Thyroid gland (tissue), 4 donors: ENCODE results near the gene SNX4.

ENCODE experiments used
- POLR2A ChIP-seq, 2 donors: fragments of 450-650 bp; IDR thresholded peaks; one replicate each; pipeline ENCODE4 v1.6.1; 2017; ENCODE audit warnings: antibody characterized with exemption in 2 of 2, mild to moderate bottlenecking in 2 of 2, moderate library complexity in 1 of 2
- TF ChIP-seq, protein P1 (sequence below), 6 experiments: fragments of 200-600 bp in 3 of 6; fragments of 450-650 bp in 3 of 6; sonication (generic) in 3 of 6; IDR thresholded peaks; one replicate each; pipeline ENCODE4 v1.5.1; 2016 to 2019; ENCODE audit warnings: antibody characterized with exemption in 6 of 6, mild to moderate bottlenecking in 2 of 6, inconsistent platforms in 1 of 6, moderate library complexity in 1 of 6

GRCh38 chr3:125433091-125433534 is 86.9 kb downstream of the SNX4 start:
- TF ChIP-seq, protein P1, sequence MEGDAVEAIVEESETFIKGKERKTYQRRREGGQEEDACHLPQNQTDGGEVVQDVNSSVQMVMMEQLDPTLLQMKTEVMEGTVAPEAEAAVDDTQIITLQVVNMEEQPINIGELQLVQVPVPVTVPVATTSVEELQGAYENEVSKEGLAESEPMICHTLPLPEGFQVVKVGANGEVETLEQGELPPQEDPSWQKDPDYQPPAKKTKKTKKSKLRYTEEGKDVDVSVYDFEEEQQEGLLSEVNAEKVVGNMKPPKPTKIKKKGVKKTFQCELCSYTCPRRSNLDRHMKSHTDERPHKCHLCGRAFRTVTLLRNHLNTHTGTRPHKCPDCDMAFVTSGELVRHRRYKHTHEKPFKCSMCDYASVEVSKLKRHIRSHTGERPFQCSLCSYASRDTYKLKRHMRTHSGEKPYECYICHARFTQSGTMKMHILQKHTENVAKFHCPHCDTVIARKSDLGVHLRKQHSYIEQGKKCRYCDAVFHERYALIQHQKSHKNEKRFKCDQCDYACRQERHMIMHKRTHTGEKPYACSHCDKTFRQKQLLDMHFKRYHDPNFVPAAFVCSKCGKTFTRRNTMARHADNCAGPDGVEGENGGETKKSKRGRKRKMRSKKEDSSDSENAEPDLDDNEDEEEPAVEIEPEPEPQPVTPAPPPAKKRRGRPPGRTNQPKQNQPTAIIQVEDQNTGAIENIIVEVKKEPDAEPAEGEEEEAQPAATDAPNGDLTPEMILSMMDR (IDR thresholded peaks at IDR 0.05) = no peak
- TF ChIP-seq POLR2A (IDR thresholded peaks at IDR 0.05) = no peak
